HL-60 (cell line): ENCODE measurements around the gene PRCP.

Source experiments
- CTCF ChIP-seq: IDR thresholded peaks from one replicate; pipeline ENCODE4 v1.5.1; 2011; ENCODE audit warnings: low read length, control low read depth, inconsistent platforms; ENCODE audit not compliant: insufficient read depth
- POLR2AphosphoS5 ChIP-seq: IDR thresholded peaks from 2 replicates; pipeline ENCODE4 v1.6.1; 2012; ENCODE audit warnings: low read depth
- REST ChIP-seq: IDR thresholded peaks from 2 replicates; pipeline ENCODE4 v1.6.1; 2012; ENCODE audit warnings: low read depth; ENCODE audit not compliant: insufficient replicate concordance

DNA sequence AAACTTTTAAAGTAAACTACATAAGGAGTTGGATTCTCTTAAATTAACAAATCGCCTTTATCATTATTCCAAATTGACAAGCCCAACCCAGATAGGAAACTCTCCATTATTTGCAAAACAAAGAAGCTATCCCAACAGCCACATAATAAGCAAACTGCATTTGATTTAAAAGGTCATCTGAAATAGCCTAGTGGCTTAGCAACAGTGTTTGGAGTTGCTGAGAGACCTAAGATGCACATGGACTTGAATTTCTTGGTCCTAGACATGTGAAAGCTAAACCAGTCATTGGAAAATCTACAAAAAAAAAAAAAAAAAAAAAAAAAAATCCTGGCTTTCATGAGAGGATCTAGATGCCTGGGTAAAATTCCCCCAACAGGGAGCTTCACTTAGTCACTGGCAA lies 69.5 kb downstream of the PRCP start:
- TF ChIP-seq CTCF (no peak), POLR2AphosphoS5 (no peak), REST (no peak)
